Germinal center (tissue), 1 donor: ENCODE results near the gene CFAP97D1.
"Not testable (repeated sequence)": the region's sequence is repeated elsewhere in the genome, so short reads cannot be mapped to it uniquely, and the experiment has no call there.

Experiments used
- DNase-seq: peaks from one replicate; pipeline ENCODE4 v3.0.0; 2012; ENCODE audit warnings: mixed read lengths, low spot score

The CFAP97D1 gene

DNA sequence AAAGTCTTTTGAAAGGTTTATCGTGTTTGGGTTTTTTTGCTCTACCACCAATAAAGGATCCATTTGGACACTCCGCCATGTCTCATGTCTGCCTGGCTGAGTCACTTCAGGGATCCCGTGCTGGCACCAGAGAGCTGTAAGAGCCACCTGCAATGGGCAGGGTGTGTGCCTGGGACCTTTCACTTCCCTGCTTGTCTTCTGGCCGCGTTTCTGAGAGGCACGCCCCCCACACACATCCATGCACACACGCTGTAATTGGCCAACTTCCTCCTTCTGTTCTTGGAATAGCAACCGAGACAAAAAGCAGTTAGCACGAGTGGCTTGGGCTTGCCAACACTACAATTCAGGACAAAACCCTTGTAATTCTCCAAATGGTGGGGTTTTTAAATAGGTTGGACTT, 11.9 kb upstream of the CFAP97D1 start:
- peak; percentile 53 for DNase-seq

DNA sequence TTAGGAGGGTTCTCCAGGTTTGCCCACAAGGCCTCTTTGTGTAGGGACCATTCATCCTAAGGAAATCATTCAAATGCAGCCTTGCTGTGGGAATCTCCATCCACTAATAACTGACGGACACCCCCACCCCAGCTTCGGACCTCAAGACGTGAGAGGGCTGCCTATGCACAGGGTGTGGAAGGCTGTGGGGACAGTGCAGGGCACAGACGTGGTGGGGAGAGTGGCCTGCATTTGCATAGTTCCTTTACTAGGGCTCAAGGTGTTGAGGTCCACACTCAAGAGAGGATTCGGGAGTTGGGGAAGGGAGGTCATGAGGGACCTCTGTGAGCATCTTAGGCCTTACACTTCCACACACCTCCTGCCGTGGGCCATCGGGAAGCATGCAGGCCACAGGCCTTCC, 11.3 kb upstream of the CFAP97D1 start:
- DNase-seq, result no peak

DNA sequence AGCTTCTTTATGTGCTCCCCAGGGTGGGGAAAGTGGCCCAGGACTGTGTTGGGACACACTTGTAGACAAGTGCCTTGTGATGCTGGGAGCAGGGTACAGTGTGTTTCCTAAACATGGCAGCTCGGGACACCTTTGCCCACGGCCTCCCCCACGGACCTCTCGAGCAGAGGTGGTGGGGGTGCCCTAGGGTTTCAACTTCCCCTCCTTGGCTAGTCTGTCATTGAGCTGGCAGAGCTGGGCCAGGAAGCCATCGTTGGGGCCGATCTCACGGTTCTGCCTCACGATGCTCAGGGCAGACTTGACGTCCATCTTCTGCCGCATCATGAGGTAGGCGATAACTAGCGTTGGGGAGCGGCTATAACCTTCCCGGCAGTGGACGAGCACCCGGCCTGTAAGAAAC, 10.8 kb upstream of the CFAP97D1 start:
- DNase-seq, result no peak

DNA sequence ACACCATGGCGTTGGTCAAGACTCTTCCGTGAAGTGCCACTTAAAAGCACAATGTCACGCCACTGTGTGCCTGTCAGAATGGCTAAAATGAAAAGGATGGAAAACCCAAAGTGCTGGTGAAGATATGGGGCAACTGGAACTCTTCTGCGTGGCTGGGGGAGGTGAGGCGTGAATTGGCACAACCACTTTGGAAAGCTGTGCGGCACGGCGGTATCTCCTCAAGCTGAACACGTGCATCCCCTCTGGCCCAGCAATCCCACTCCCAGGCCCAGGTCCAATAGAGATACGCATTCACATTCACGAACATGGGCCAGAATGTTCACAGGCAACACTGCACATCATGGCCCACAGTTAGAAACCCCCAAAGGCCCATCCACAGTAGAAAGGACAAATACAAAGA, 10.4 kb upstream of the CFAP97D1 start:
- no peak for DNase-seq

DNA sequence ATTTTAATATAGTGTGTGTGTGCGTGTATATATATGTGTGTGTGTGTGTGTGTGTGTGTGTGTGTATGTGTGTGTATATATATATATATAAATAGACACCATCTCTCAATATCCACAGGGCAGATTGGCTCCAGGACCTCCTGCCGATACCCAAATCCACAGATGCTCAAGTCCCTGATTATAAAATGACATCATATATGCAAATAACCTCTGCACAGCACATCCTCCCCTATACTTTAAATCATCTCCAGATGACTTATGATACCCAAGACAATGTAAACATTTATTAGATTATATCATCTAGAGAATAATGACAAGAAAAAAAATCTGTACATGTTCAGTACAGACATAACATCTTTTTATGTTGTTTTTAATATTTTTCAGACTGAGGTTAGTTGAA, 9.3 kb upstream of the CFAP97D1 start:
- DNase-seq, result no peak

DNA sequence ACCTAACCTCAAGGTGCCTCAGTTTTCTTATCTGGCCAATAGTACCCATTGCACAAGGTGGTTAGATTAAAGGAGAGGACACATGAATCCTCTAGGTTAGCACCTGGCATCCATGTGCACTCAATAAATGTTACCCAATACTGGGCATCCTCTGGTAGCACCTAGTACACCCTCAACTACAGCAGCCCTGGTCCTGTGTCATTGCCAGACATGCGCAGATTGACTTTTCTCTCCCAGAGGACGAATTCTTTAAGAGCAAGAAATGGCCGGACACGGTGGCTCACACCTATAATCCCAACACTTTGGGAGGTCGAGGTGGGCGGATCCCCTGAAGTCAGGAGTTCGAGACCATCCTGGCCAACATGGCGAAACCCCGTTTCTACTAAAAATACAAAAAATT, 8.8 kb upstream of the CFAP97D1 start:
- DNase-seq, result no peak

DNA sequence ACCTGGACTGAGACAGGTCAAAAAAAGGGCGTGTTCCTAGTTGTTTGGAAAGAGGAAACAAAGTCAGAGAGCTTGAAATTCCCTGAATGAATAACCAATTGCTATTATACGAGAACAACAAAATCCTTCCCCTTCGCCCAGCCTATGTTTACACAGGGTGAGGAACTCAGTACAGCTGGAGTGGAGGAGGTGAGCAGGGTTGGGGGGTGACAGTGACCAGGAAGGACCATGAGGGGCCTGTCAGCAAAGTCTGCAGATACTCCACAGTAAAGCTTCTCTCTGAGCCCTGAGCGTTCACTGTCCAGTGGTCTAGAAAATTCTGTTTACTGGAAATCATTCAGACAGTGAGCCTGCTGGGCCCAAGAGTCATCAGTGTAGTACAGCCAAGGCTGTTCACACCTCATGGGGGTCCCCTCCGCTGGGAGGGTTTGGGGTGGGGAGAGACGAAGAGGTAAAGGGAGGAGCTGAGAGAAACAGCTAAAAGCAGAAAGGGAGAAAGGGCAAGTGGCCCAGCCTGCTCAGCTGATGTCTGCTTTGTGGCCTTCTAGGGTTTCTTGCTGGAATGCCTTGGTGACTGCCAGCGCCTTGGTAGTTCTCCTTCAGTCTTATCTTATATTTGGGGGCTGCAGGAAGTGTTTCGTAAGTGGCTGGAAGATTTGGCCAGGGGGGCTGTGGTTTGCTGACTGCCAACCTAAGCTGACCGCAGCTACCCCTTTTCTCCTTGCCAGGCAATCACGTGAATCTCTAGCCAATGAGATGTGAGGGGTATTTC, 7.2 kb upstream of the CFAP97D1 start:
- DNase-seq, result no peak

DNA sequence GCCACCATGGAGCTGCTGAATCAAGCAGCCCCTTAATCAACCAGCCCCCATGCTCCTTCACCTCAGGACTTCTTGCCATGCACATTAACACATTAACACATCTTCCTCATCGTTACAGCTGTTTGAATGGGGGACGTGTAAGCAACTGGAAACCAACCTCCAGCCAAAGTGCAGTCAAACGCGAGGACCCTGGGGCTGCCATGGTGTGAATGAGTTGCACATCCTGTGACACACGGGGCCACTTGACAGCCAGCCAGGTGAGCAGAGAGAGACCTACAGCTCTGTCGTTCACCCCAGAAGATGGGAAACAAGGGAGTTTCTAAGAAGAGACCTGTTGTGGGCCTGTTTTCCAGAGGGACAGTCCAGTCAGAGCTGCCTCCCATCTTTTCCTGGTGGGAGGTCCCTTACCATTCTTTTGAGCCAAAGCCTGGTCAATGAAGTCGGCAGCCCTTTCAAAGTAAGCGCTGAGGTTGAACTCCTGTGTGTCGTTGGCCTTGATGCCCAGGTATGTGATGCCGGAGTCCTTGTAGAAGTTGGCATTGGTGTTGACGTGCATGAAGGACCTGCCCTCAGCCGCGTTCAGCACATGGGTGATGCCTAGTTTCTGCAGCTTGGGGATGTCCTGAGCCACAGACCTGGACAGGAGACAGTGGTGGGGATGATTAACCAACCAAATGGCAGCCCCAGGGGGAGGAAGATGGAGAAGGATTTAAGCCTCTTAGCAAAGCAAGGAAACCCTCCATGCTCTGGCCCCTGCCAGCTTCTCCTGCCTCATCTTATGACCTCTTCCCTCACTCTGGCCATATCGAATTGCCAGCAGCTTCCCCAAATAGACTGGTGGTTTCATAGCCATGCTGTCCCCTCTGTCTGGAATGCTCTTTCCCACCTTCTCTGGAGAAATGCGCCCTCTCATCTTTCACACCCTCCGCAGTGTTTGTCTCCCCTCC, 5.7 kb upstream of the CFAP97D1 start:
- DNase-seq, result no peak

DNA sequence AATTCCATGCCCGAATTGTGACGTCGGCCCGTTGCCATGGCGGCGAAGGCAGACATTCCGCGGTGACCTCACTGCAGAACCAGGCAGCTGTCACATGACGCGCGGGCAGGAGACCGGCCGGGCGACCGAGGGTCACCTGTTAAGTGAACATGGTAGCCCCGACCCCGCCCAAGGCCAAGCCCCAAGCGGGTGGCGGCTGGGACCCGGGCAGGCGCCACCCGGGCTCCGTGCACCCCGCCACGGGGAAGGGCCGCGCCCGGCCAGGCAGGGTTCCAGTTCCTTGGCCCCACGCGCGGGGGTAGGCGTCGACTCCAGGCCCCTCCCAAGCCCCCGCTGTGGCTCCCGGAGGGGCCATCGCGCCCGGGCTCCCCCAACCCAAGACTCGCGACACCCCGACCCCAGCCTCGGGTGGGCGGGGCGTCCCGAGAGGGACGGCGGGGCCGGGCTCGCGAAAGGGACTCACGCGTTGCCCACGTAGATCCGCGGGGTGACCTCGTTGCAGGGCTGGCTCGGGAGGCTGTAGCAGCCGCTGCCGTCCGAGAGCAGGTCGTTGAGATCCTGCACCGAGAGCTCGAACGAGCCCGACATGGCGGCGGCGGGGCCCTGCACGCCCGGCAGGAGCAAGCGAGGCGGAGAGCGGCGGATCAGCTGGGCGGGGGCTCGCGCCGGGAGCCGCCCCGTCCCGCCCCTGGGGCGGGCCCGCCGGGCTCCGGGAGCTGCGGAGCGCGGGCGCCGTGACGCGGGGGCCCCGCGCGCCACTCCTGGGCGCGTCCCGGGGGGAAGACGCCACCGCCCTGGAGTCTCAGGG, 1.7 kb upstream of the CFAP97D1 start, which contains the start of gene DUSP3:
DUSP3 (minus strand) TSS at position 641 of the 808 bp plus-strand sequence; CDS start at position 588, 53 bp downstream.
- DNase-seq, result peak; percentile 89

DNA sequence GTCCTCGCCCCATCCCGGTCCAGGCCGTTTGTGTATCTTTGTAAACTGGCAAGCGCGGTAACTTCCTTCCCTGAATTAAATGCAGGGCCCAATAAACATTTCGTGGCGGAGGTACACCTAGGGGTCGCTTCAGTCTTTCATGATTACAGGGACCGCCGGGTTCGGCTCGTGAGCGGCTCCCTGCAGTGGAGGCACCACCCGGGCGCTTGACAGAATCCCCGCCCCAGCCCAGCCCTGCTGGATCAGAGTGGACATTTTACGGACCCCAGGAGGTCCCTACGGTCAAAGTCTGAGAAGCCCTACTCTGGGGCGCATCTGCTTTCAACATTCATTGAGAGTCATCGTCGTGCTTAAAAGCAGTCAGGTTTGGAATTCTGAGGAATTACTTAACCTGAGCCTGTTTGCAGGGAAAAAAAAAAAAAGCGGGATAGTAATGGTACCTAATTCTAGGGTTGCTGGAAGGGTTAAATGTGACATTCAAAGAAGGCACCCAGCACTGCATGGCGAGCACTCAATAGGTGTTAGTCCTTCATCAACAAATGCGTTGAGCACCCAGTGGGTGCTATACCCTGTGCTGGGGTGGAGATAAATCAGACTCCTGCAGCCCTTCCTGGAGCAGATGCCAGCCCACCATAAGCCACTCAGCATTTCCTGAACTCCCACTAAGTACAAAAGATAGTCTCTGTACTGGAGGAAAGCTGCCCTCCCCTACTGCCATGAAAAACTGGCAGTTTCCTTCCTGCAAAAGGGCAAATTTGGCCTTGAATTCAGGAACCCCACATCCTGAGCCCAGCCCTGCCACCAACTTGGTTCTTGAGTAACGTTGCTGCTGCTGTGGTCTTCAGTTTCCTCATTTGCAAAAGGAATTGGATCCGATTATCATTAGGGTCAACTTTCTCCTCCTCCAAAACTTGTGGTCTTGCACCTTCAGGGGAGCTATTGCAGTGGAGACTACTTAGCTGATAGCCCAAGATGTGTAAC, 800 bp upstream of the CFAP97D1 start:
- no peak for DNase-seq

DNA sequence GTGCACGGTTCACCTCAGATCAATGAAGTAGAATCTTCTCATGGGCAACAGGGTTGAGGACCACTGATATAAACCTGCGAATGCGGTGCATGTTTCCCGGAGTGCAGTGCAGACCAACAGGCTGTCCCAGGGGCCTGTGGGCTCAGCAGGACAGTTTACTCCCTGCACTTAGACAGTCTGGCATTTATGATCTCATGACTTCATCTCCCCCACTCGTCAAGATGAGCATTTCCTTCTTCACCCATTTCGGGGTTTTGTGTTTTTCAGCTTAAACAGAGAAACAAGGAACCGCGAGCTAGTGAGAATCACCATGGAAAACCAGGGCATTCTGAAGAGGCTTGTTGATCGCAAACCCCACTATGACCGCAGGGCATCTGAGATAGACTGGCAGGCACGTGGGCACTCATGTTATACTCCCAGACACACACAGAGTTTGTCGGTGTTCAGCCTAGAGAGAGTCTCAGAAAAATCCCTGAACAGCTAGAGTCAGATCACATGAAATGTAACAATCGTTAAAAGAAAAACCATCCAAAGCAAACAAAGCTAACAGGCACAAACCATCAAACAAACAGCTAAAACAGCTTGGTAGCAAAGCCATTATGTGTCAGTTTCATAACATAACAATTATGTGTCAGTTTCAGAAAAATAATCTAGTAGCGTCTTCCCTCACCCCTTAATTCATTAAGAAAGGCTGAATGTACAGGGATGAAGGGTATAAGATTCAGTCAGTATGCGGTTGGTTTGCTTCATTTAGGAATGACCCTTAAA, 2.9 kb downstream of the CFAP97D1 start:
- no peak for DNase-seq

DNA sequence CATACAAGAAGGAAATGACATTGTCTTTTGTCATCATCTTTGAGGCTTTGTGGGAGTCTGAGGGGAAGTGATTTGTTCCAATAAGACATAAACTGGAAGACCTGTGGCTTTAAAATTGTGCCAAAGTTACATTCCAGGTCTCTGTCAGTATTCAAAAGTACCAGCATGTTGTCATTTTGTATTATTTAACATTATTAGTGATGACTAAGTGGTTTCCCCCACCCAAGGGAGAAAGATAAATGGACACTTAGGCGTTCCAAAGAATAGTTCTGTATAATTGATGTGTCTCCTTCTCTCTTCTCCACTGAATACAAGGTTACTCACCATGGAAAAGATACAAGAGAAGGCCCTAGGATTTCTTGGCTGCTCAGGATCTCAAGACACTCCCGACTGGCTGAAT, 3.8 kb downstream of the CFAP97D1 start:
- DNase-seq, result no peak

DNA sequence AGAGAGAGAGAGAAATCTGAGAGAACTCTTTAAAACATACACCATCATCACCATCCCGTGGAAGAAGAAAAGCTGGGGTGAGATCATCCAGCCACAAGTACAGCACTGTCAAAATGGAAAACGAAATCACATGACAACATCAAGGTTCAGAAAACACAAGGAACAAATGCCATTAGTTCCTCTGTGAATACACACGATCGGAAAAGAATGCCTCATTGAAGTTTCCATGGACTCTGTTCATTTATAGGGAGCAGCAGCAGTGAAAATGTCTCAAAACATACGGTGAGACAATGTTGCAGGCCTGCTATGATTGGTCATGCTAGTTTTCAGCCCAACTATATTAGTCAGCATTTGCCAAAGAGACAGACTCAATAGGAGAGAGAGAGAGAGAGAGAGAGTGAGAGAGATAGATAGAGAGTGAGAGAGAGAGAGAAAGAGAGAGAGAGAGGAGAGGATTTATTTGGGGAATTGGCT, 4.4 kb downstream of the CFAP97D1 start:
- DNase-seq, result no peak

DNA sequence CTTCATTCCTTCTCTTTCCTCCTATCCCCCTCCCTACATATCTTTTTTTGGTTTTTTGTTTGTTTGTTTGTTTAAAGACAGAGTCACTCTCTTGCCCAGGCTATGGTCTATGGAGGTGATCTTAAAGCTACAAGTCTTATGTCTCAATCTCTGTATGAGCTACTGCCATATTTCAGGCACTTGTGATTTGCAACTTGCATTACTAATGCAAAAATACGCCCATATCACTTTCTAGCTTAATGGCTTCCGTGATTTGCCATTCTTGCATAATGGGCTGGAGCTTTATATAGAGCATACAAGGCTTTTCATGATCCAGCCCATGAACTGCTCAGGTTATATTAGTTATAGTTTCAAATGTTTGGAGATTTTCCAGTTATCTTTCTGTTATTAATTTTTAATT, 7.5 kb downstream of the CFAP97D1 start:
- DNase-seq, result no peak

DNA sequence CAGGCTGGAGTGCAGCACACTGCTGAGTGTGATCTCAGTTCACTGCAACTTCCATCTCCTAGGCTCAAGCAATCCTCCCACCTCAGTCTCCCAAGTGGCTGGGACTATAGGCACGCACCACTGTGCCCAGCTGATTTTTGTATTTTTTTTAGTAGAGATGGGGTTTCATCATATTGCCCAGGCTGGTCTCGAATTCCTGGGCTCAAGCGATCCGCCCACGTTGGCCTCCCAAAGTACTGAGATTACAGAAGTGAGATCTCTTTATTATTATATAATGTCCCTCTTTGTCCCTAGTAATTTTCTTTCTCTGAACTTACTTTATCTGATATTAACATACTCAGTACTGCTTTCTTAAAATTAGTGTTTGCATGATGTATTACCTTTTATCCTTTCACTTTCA, 8.3 kb downstream of the CFAP97D1 start:
- DNase-seq, result no peak

DNA sequence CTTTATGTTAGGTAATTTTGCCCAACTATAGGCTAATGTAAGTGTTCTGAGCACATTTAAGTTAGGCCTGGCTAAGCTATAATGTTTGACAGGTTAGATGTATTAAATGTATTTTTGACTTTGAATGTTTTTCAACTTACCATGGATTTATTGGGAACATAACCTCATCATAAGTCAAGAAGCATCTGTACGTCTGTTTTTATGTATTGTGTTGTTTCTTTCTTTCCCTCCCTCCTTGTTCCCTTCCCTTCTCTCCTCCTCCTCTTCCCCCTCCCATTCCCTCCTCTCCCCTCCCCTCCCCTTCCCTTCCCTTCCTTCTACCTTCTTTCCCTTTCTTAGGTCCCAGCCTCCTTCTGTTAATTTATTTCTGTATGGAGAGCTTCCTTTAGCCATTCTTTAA, 9.2 kb downstream of the CFAP97D1 start:
- DNase-seq, result no peak

DNA sequence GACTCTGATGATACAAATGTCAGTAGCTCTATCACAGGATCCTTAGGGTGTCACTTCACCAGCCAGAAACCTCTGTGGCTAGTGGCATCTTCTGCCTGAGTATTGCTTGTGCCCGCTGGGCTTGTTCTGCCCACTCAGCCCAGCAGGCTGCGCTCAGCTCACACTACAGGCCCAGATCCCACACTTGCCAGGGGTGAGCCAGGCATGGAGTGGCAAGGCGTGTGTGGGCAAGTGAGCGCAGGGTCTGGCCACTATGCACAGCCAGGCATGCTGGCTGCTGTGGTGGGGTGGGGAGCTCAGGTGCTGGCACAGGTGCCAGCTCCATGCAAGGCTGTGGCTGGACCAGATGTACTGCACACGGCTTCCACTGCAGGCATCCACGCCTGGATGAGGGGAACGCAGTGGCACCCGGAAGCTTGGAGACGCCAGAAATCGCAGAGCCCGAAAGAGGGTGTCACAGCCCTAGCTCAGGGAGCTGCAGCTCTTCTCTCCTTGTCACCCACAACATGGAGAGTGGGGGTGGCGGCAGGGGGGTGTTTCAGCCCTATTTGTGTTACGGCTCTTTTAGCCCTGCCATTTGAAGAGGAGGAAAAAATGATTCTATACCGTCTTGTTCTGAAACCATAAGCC, 10.2 kb downstream of the CFAP97D1 start:
- DNase-seq, result no peak

DNA sequence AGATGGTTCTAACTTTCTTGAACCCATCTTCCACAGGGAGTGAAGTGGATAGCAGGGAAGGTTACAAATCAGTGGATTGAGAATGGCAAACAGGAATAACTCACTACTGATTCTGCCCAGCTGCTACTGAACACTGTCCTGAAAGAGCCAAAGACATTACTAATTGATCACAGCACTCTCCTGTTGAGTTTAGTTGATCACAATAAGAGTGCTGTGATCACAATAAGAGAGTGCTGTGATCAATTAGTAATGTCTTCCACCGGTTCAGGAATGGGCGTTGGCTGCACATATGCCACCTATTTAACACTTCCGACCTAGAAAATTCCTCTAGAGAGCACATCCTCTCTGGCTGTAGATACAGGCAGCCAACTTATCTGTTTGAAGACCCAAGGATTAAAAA, 11.4 kb downstream of the CFAP97D1 start:
- DNase-seq, result no peak

DNA sequence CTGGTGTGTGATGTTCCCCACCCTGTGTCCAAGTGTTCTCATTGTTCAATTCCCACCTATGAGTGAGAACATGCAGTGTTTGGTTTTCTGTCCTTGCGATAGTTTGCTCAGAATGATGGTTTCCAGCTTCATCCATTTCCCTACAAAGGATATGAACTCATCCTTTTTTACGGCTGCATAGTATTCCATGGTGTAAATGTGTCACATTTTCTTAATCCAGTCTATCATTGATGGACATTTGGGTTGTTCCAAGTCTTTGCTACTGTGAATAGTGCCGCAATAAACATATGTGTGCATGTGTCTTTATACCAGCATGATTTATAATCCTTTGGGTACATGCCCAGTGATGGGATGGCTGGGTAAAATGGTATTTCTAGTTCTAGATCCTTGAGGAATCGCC, 12.4 kb downstream of the CFAP97D1 start:
- DNase-seq, result not testable (repeated sequence)

DNA sequence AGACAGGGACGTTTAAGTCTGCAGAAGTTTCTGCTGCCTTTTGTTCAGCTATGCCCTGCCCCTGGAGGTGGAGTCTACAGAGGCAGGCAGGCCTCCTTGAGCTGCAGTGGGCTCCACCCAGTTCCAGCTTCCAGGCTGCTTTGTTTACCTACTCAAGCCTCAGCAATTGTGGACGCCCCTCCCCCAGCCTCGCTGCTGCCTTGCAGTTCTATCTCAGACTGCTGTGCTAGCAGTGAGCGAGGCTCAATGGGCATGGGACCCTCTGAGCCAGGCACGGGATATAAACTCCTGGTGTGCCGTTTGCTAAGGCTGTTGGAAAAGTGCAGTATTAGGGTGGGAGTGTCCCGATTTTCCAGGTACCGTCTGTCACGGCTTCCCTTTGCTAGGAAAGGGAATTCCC, 17.8 kb downstream of the CFAP97D1 start:
- not testable (repeated sequence) for DNase-seq
